Measurements from ENCODE around the gene UXS1. TPM values are rescaled to one million over a fixed set of nuclear protein-coding genes. Genes with fewer than 3 reads are reported as not detected.

The UXS1 gene
- total RNA-seq, 1 experiment from 2014 or later = 46.3 TPM

DNA sequence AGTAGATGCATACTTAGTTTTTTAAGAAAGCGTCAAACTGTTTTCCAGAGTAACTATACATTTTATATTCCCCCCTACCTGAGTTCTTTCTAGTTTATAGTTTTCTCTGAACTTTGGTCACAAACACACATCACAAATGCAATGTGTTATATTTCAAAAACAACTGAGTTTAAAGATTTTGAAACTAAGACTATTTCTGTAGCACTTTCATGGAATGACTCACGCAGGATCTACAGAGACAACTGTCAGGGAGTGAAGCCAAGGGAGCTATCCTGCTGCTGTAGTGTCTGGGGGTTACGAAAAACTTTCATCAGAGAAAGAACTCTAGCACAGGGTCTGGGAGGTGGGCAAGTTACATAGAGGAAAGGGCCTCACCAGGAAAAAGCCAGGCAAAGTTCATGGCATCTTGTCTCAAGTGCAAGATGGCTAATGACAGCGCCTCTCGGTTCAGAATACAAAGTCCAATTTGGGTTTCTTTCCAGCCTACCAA lies 66.8 kb downstream of the UXS1 start:
- Histone ChIP-seq H3K23me2 (ENCODE audit: insufficient read length, low read depth, low read length, poor library complexity, severe bottlenecking) (peaks cover 2% of the 10 kb centered on the region), H2BK15ac (ENCODE audit: low read depth, low read length) (no peak overlapping the region), H3K18ac (ENCODE audit: insufficient read length, low read depth, low read length) (no peak overlapping the region), H3K56ac (ENCODE audit: insufficient read length, low read depth, low read length) (no peak overlapping the region), H2BK12ac (ENCODE audit: insufficient read length, low read depth, low read length) (no peak overlapping the region), H3K23ac (ENCODE audit: insufficient read length, low read depth, low read length) (no peak overlapping the region), H3K9me3 (ENCODE audit: control insufficient read depth, low read depth, low read length) (no peaks in the 10 kb centered on the region), H2AK5ac (ENCODE audit: insufficient read length, low read length) (no peak overlapping the region), H3T11ph (ENCODE audit: low read length) (no peak overlapping the region), H3K27ac (ENCODE audit: insufficient read length, low read depth, low read length) (no peak overlapping the region), H3K27me3 (ENCODE audit: insufficient read depth, low read length) (no peaks in the 10 kb centered on the region), H3K9ac (ENCODE audit: extremely low read depth, insufficient read length, low read length) (no peak overlapping the region), H3K4ac (ENCODE audit: low read depth, low read length) (no peak overlapping the region), H2BK20ac (ENCODE audit: low read depth, low read length, poor library complexity, severe bottlenecking) (no peak overlapping the region), H3K14ac (ENCODE audit: insufficient read depth, low read length) (no peak overlapping the region), H4K20me1 (ENCODE audit: control insufficient read depth, insufficient read depth, insufficient read length) (no peaks in the 10 kb centered on the region), H4K5ac (ENCODE audit: insufficient read length, low read depth, low read length) (no peak overlapping the region), H3K4me1 (ENCODE audit: insufficient read depth, low read length) (peaks cover 4% of the 10 kb centered on the region), H2AFZ (ENCODE audit: low read length) (no peak overlapping the region), H4K8ac (replicated peaks; ENCODE audit: insufficient read length, low read depth, low read length) (no peak overlapping the region), H4K91ac (ENCODE audit: insufficient read length, low read depth, low read length) (no peak overlapping the region), H2BK5ac (ENCODE audit: insufficient read length, low read length) (no peak overlapping the region), H3K79me1 (ENCODE audit: insufficient read depth, low read depth, low read length, poor library complexity, severe bottlenecking) (peaks cover 6% of the 10 kb centered on the region), H3K4me2 (ENCODE audit: insufficient read depth, insufficient read length, low read length) (no peak overlapping the region), H3K79me2 (ENCODE audit: insufficient read depth, low read length) (no peaks in the 10 kb centered on the region; the same call in 1 of the 2 replicates), H2BK120ac (ENCODE audit: low read depth, low read length, poor library complexity, severe bottlenecking) (no peak overlapping the region)
- WGBS (ENCODE audit: extremely low coverage, insufficient read length, low lambda C conversion rate) = no CpG with 5 or more reads among the region's 5 CpGs
- no peaks in the 10 kb centered on the region for H3K27me3 Mint-ChIP-seq (ENCODE audit: low read depth)
- TF ChIP-seq, protein P1, sequence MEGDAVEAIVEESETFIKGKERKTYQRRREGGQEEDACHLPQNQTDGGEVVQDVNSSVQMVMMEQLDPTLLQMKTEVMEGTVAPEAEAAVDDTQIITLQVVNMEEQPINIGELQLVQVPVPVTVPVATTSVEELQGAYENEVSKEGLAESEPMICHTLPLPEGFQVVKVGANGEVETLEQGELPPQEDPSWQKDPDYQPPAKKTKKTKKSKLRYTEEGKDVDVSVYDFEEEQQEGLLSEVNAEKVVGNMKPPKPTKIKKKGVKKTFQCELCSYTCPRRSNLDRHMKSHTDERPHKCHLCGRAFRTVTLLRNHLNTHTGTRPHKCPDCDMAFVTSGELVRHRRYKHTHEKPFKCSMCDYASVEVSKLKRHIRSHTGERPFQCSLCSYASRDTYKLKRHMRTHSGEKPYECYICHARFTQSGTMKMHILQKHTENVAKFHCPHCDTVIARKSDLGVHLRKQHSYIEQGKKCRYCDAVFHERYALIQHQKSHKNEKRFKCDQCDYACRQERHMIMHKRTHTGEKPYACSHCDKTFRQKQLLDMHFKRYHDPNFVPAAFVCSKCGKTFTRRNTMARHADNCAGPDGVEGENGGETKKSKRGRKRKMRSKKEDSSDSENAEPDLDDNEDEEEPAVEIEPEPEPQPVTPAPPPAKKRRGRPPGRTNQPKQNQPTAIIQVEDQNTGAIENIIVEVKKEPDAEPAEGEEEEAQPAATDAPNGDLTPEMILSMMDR (conservative IDR thresholded peaks at IDR 0.05) = no peak
- no peak for DNase-seq
- peaks cover 11 to 13% of the 10 kb centered on the region in 2 experiments for H3K4me1 Mint-ChIP-seq
- no peaks in the 10 kb centered on the region for H3K9me3 Mint-ChIP-seq
- H3K27ac Mint-ChIP-seq = no peak overlapping the region
- H3K36me3 Mint-ChIP-seq (ENCODE audit: insufficient read depth in 1 of 3, low read depth in 3 of 3) = peaks cover 16 to 50% (median 46%) of the 10 kb centered on the region in 3 experiments; a peak in 6 of 7 replicates
- no peak overlapping the region for H3K4me3 Mint-ChIP-seq
